DOHH2 (cell line): ENCODE results near the gene CPD.
"Not testable (repeated sequence)": the region's sequence is repeated elsewhere in the genome, so short reads cannot be mapped to it uniquely, and the experiment has no call there.

Experiments
- H3F3A ChIP-seq: fragments of 200-600 bp; sonication (generic), shearing (Covaris generic); 2 replicates; pipeline ENCODE4 v1.6.0; 2016; ENCODE audit warnings: antibody characterized with exemption, mild to moderate bottlenecking; ENCODE audit not compliant: control insufficient read depth, insufficient read depth
- H3K27ac ChIP-seq: fragments of 200-600 bp; sonication (generic); 2 replicates; pipeline ENCODE4 v1.5.1; 2014; ENCODE audit warnings: low read depth, mild to moderate bottlenecking, low read length, moderate library complexity
- H3K27me3 ChIP-seq: fragments of 200-600 bp; sonication (generic); 2 replicates; pipeline ENCODE4 v1.6.1; 2014; ENCODE audit warnings: mild to moderate bottlenecking, low read length, mixed read lengths; ENCODE audit not compliant: control insufficient read depth
- H3K36me3 ChIP-seq: fragments of 200-600 bp; sonication (generic); 2 replicates; pipeline ENCODE4 v1.6.1; 2014; ENCODE audit warnings: mild to moderate bottlenecking, low read length, moderate library complexity, mixed read lengths; ENCODE audit not compliant: control insufficient read depth
- H3K4me1 ChIP-seq: fragments of 200-600 bp; sonication (generic); 2 replicates; pipeline ENCODE4 v1.6.1; 2014; ENCODE audit warnings: mild to moderate bottlenecking, low read length, mixed read lengths; ENCODE audit not compliant: control insufficient read depth
- H3K4me2 ChIP-seq: fragments of 200-600 bp; sonication (generic); 2 replicates; pipeline ENCODE4 v1.6.0; 2014; ENCODE audit warnings: mild to moderate bottlenecking, low read length, moderate library complexity
- H3K4me3 ChIP-seq: fragments of 200-600 bp; sonication (generic); 2 replicates; pipeline ENCODE4 v1.5.1; 2014; ENCODE audit warnings: mild to moderate bottlenecking, low read length, mixed read lengths
- H3K79me2 ChIP-seq: fragments of 200-600 bp; sonication (generic); 2 replicates; pipeline ENCODE4 v1.6.1; 2014; ENCODE audit warnings: mild to moderate bottlenecking, low read length, mixed read lengths; ENCODE audit not compliant: control insufficient read depth
- H3K9me2 ChIP-seq: fragments of 200-600 bp; sonication (generic); replicated peaks from 2 replicates; pipeline ENCODE4 v1.6.1; 2014; ENCODE audit warnings: mild to moderate bottlenecking, low read length, mixed read lengths; ENCODE audit not compliant: control insufficient read depth
- H3K9me3 ChIP-seq: fragments of 200-600 bp; sonication (generic); 2 replicates; pipeline ENCODE4 v1.6.1; 2014; ENCODE audit warnings: antibody characterized with exemption, low read length, mixed read lengths; ENCODE audit not compliant: control insufficient read depth, insufficient read depth
- H4K20me1 ChIP-seq: fragments of 200-600 bp; sonication (generic); 2 replicates; pipeline ENCODE4 v1.6.0; 2014; ENCODE audit warnings: low read depth, mild to moderate bottlenecking, antibody characterized with exemption, low read length, moderate library complexity; ENCODE audit not compliant: control insufficient read depth, insufficient read depth
- EZH2phosphoT487 ChIP-seq: fragments of 200-600 bp; sonication (generic); IDR thresholded peaks from 2 replicates; pipeline ENCODE4 v1.6.1; 2017; ENCODE audit warnings: borderline replicate concordance, mild to moderate bottlenecking, antibody characterized with exemption, low read length, moderate library complexity, mixed read lengths
- TF ChIP-seq, protein P1 (sequence below): fragments of 200-600 bp; sonication (generic); IDR thresholded peaks from one replicate; pipeline ENCODE4 v1.5.1; 2014; ENCODE audit warnings: antibody characterized with exemption, mild to moderate bottlenecking, low read depth, low read length; ENCODE audit not compliant: poor library complexity, severe bottlenecking

CPD gene

DNA sequence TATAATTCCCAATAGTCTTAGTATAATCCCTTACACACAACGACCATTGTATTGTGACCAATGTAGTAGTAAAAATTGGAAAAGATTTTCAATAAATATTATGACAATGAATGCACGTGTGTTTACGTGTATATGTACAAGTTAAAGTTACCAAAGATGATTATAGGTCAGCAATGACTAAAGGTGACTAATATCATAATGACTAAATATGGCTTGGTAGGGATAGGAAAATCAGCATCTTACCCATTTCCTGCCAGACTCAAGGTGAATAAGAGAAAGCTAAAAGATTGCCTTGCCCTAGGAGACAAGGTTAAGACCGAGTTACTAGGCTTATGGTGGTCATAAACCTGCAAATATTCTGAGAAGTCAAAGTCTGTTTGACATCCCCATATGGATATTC lies 34.4 kb downstream of the CPD start:
- no peaks in the 10 kb centered on the region for H4K20me1 ChIP-seq
- H3K36me3 ChIP-seq, result no peaks in the 10 kb centered on the region
- H3K9me3 ChIP-seq, result no peaks in the 10 kb centered on the region
- no peaks in the 10 kb centered on the region for H3K4me1 ChIP-seq
- H3K9me2 ChIP-seq, result no peaks in the 10 kb centered on the region
- no peaks in the 10 kb centered on the region for H3F3A ChIP-seq
- no peaks in the 10 kb centered on the region for H3K27me3 ChIP-seq
- TF ChIP-seq EZH2phosphoT487, result no peak
- TF ChIP-seq, protein P1, sequence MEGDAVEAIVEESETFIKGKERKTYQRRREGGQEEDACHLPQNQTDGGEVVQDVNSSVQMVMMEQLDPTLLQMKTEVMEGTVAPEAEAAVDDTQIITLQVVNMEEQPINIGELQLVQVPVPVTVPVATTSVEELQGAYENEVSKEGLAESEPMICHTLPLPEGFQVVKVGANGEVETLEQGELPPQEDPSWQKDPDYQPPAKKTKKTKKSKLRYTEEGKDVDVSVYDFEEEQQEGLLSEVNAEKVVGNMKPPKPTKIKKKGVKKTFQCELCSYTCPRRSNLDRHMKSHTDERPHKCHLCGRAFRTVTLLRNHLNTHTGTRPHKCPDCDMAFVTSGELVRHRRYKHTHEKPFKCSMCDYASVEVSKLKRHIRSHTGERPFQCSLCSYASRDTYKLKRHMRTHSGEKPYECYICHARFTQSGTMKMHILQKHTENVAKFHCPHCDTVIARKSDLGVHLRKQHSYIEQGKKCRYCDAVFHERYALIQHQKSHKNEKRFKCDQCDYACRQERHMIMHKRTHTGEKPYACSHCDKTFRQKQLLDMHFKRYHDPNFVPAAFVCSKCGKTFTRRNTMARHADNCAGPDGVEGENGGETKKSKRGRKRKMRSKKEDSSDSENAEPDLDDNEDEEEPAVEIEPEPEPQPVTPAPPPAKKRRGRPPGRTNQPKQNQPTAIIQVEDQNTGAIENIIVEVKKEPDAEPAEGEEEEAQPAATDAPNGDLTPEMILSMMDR, result no peak
- no peak overlapping the region for H3K4me3 ChIP-seq
- no peak overlapping the region for H3K4me2 ChIP-seq
- H3K27ac ChIP-seq, result no peak overlapping the region
- H3K79me2 ChIP-seq, result no peaks in the 10 kb centered on the region

DNA sequence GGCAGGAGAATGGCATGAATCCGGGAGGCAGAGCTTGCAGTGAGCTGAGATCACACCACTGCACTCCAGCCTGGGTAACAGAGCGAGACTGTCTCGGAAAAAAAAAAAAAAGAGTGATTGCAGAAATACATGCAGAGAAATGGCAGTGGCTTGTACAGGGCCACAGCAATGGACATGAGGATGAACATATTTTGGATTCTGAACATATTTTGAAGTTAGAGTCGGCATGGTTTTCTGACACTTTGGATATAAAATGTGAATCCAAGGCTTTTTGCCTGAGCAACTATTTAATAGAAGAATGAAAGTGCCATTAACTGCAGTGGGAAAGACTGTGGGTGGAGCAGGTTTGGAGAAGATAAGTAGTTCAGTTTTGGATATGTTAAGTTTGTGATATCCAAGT lies 35.8 kb downstream of the CPD start:
- Histone ChIP-seq H3K9me2 (no peaks in the 10 kb centered on the region), H3F3A (no peaks in the 10 kb centered on the region), H3K9me3 (no peaks in the 10 kb centered on the region), H4K20me1 (no peaks in the 10 kb centered on the region), H3K4me2 (no peak overlapping the region), H3K4me3 (no peak overlapping the region), H3K36me3 (no peaks in the 10 kb centered on the region), H3K4me1 (no peaks in the 10 kb centered on the region), H3K27ac (no peak overlapping the region), H3K79me2 (no peaks in the 10 kb centered on the region), H3K27me3 (no peaks in the 10 kb centered on the region)
- TF ChIP-seq EZH2phosphoT487, result no peak
- TF ChIP-seq, protein P1, result no peak

DNA sequence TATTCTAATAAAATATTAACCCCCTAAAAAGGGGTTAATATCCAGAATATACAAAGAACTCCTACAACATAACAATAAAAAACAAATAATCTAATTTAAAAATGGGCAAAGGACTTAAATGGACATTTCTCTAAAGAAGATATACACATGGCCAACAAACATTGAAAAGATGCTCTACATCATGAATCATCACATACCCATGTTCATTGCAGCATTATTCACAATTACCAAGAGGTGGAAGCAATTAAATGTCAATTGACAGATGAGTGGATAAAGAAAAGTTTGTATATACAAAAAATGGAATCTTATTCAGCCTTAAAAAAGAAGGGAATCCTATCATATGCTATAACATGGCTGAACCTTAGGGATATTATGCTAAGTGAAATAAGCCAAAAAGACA lies 36.8 kb downstream of the CPD start:
- H3K4me2 ChIP-seq, result no peak overlapping the region
- no peaks in the 10 kb centered on the region for H3K79me2 ChIP-seq
- no peak overlapping the region for H3K27ac ChIP-seq
- no peaks in the 10 kb centered on the region for H3K4me1 ChIP-seq
- no peaks in the 10 kb centered on the region for H3F3A ChIP-seq
- no peak for TF ChIP-seq EZH2phosphoT487
- TF ChIP-seq, protein P1, result no peak
- H3K4me3 ChIP-seq, result no peak overlapping the region
- no peaks in the 10 kb centered on the region for H3K27me3 ChIP-seq
- no peaks in the 10 kb centered on the region for H3K36me3 ChIP-seq
- no peaks in the 10 kb centered on the region for H3K9me2 ChIP-seq
- no peaks in the 10 kb centered on the region for H3K9me3 ChIP-seq
- no peaks in the 10 kb centered on the region for H4K20me1 ChIP-seq

DNA sequence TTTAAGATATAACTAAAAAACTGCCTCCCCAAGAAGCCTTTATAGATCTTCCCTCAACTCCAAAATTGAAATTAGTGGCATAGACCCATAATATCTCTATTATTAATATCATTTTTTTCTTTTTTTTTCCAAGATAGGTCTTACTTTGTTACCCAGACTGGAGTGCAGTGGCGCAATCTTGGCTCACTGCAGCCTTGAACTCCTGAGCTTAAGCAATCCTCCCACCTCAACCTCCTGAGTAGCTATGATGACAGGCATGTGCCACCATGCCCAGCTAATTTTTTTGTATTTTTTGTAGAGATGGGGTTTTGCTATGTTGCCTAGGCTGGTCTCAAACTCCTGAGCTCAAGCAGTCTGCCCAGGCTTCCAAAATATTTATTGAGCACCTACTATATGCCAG lies 39.3 kb downstream of the CPD start:
- H3K4me3 ChIP-seq, H4K20me1 ChIP-seq, H3K9me3 ChIP-seq, H3K27ac ChIP-seq, H3K4me2 ChIP-seq, H3K9me2 ChIP-seq, H3K79me2 ChIP-seq, H3K27me3 ChIP-seq, H3K4me1 ChIP-seq, H3F3A ChIP-seq, H3K36me3 ChIP-seq: not testable (repeated sequence)
